HG03354 (cell line): ENCODE results near the gene BAIAP2L2.

Source experiments
- ATAC-seq: cut with Tn5 transposase; IDR thresholded peaks from one replicate; pipeline ENCODE4 v1.9.1; 2021; ENCODE audit warnings: mild to moderate bottlenecking; ENCODE audit not compliant: unreplicated experiment, poor library complexity, severe bottlenecking

BAIAP2L2 gene

GRCh38 chr22:38072322-38073149 lies 37.9 kb downstream of the BAIAP2L2 start:
- ATAC-seq: no peak

GRCh38 chr22:38071421-38072321 lies 38.8 kb downstream of the BAIAP2L2 start:
- ATAC-seq: no peak

- ATAC-seq: no peak
Measured at GRCh38 chr22:38070250-38070921, 40.1 kb downstream of the BAIAP2L2 start.

- ATAC-seq: no peak
Measured at GRCh38 chr22:38069372-38070249, 40.9 kb downstream of the BAIAP2L2 start.

GRCh38 chr22:38068641-38069371 lies 41.7 kb downstream of the BAIAP2L2 start:
- no peak for ATAC-seq

- ATAC-seq: no peak
Measured at GRCh38 chr22:38067761-38068360, 42.6 kb downstream of the BAIAP2L2 start.

GRCh38 chr22:38067028-38067415 lies 43.5 kb downstream of the BAIAP2L2 start:
- ATAC-seq: no peak

- ATAC-seq: no peak
Measured at GRCh38 chr22:38066381-38067027, 44.0 kb downstream of the BAIAP2L2 start.

GRCh38 chr22:38065539-38065938 lies 44.9 kb downstream of the BAIAP2L2 start:
- ATAC-seq: no peak

GRCh38 chr22:38062791-38063190 lies 47.7 kb downstream of the BAIAP2L2 start:
- ATAC-seq: no peak

- no peak for ATAC-seq
Measured at GRCh38 chr22:38056969-38057891, 53.3 kb downstream of the BAIAP2L2 start, which contains the start of gene PICK1. PICK1 (plus strand) TSS chr22:38057404; CDS start chr22:38057810, 406 bp downstream.

- ATAC-seq: no peak
Measured at GRCh38 chr22:38051900-38052862, 58.3 kb downstream of the BAIAP2L2 start.

GRCh38 chr22:38051261-38051660 lies 59.2 kb downstream of the BAIAP2L2 start:
- ATAC-seq: no peak

- ATAC-seq: no peak
Measured at GRCh38 chr22:38050720-38051119, 59.8 kb downstream of the BAIAP2L2 start.

- no peak for ATAC-seq
Measured at GRCh38 chr22:38049812-38050619, 60.5 kb downstream of the BAIAP2L2 start.
